K562 (cell line): ENCODE measurements around the gene ZBTB38. TPM values are rescaled to one million over a fixed set of nuclear protein-coding genes. Genes with fewer than 3 reads are reported as not detected.

Experiments
- AFF4 ChIP-seq: sonication (generic); formaldehyde crosslinking; IDR thresholded peaks from 2 replicates; pipeline ENCODE4 v1.8.0; 2023; ENCODE audit warnings: mild to moderate bottlenecking, missing genetic modification reagents
- DDX20 ChIP-seq: fragments of 450-650 bp; IDR thresholded peaks from 2 replicates; pipeline ENCODE4 v1.6.1; 2016; ENCODE audit warnings: missing genetic modification characterization, low read depth, mild to moderate bottlenecking, missing compliant biosample characterization, moderate library complexity
- DPF2 ChIP-seq: fragments of 450-650 bp; IDR thresholded peaks from 2 replicates; pipeline ENCODE4 v1.6.1; 2016
- E4F1 ChIP-seq: fragments of 250-450 bp; sonication (Bioruptor Pico); IDR thresholded peaks from 2 replicates; pipeline ENCODE4 v1.5.0; 2021; ENCODE audit warnings: mild to moderate bottlenecking, borderline replicate concordance
- MED1 ChIP-seq: sonication (generic); formaldehyde crosslinking; IDR thresholded peaks from 2 replicates; pipeline ENCODE4 v1.8.1; 2023; ENCODE audit warnings: missing genetic modification reagents, borderline replicate concordance
- NFIC ChIP-seq: fragments of 450-650 bp; IDR thresholded peaks from 2 replicates; pipeline ENCODE4 v1.6.1; 2017; ENCODE audit warnings: mild to moderate bottlenecking, inconsistent platforms
- NR4A1 ChIP-seq, 2 experiments: fragments of 250-450 bp in 1 of 2; fragments of 450-650 bp in 1 of 2; sonication (Bioruptor Pico) in 1 of 2; IDR thresholded peaks; 2 replicates each; pipeline versions ENCODE4 v1.4.0 to v1.6.1; 2016 to 2020; ENCODE audit warnings: mild to moderate bottlenecking in 2 of 2, missing compliant biosample characterization in 1 of 2, missing genetic modification characterization in 1 of 2, moderate library complexity in 1 of 2
- POLR2AphosphoS2 ChIP-seq: IDR thresholded peaks from 2 replicates; pipeline ENCODE4 v1.6.1; 2012; ENCODE audit warnings: low read length, improper control_type of control experiment
- POLR2AphosphoS5 ChIP-seq: IDR thresholded peaks from 2 replicates; pipeline ENCODE4 v1.6.1; 2011; ENCODE audit warnings: mild to moderate bottlenecking, low read depth, low read length, moderate library complexity; ENCODE audit not compliant: control insufficient read depth, insufficient read depth
- RBM22 ChIP-seq: fragments of 200-400 bp; formaldehyde crosslinking; IDR thresholded peaks from 2 replicates; pipeline ENCODE4 v1.6.1; 2018; ENCODE audit warnings: low read length, low read depth; ENCODE audit not compliant: poor library complexity, severe bottlenecking
- RHOXF2B ChIP-seq: fragments of 250-450 bp; sonication (Bioruptor Pico); conservative IDR thresholded peaks from 2 replicates; pipeline ENCODE4 v1.5.1; 2021
- SMARCC2 ChIP-seq: fragments of 450-650 bp; IDR thresholded peaks from 2 replicates; pipeline ENCODE4 v1.6.1; 2017; ENCODE audit warnings: antibody characterized with exemption, moderate library complexity, mild to moderate bottlenecking, low read depth
- SOX6 ChIP-seq: fragments of 450-650 bp; IDR thresholded peaks from 2 replicates; pipeline ENCODE4 v1.6.1; 2014; ENCODE audit warnings: mild to moderate bottlenecking
- YBX1 ChIP-seq: fragments of 450-650 bp; IDR thresholded peaks from 2 replicates; pipeline ENCODE4 v1.7.1; 2016; ENCODE audit warnings: mild to moderate bottlenecking
- YY1 ChIP-seq, 3 experiments: IDR thresholded peaks; 2 replicates each; pipeline ENCODE4 v1.6.1; 2011; ENCODE audit warnings: low read length in 2 of 3, mild to moderate bottlenecking in 2 of 3, moderate library complexity in 2 of 3, borderline replicate concordance in 1 of 3, control low read depth in 1 of 3, low read depth in 1 of 3; ENCODE audit not compliant: insufficient read depth in 3 of 3, insufficient replicate concordance in 2 of 3, control insufficient read depth in 1 of 3, insufficient read length in 1 of 3; ENCODE audit errors: extremely low read depth in 1 of 3
- ZNF232 ChIP-seq: sonication (generic); formaldehyde crosslinking; IDR thresholded peaks from 2 replicates; pipeline ENCODE4 v1.8.0; 2022; ENCODE audit warnings: mild to moderate bottlenecking, missing genetic modification reagents
- ZNF445 ChIP-seq: fragments of 250-450 bp; sonication (Bioruptor Pico); IDR thresholded peaks from 2 replicates; pipeline ENCODE4 v1.4.0; 2020; ENCODE audit warnings: low read depth, mild to moderate bottlenecking, moderate library complexity
- ZNF76 ChIP-seq: fragments of 250-450 bp; sonication (Bioruptor Pico); IDR thresholded peaks from 2 replicates; pipeline ENCODE4 v1.4.0; 2020; ENCODE audit warnings: mild to moderate bottlenecking, moderate library complexity, borderline replicate concordance
- polyA plus RNA-seq, 8 experiments: library from polyadenylated mRNA; depleted of rRNA in 4 of 8; stranded (reverse) in 5 of 8; unstranded in 3 of 8; fragments of >200 nt; fragmentation: Nextera tagmentation in 2 of 8; fragmentation: Illumina TruSeq in 1 of 8; extraction: Ambion mirVana in 2 of 8; extraction: Trizol in 1 of 8; gene quantifications; 2 replicates each; pipeline versions ENCODE4 v1.2.1 to v1.2.3, GENCODE V29; 2011 to 2014; ENCODE audit warnings: inconsistent platforms in 1 of 8, missing spikeins in 1 of 8
- total RNA-seq, 7 experiments: library from RNA; depleted of rRNA in 6 of 7; stranded (reverse); fragments of >200 nt in 6 of 7; fragmentation: Illumina TruSeq in 2 of 7; extraction: Trizol in 2 of 7; gene quantifications; 2 replicates each; pipeline versions ENCODE4 v1.2.1 to v1.2.3, GENCODE V29; 2011 to 2021; ENCODE audit warnings: low replicate concordance in 1 of 7

The ZBTB38 gene
- total and polyA plus RNA-seq, 9 of the 15 experiments (the other 6 are each of a cell fraction or from before 2014, with no cell fraction given): 12.1 to 39.4 (median 22.9) TPM

GRCh38 chr3:141368062-141368924, at the start of gene ZBTB38 (continued):
- TF ChIP-seq E4F1 (CRISPR knock-in tag): peak; percentile 6; the same call in 1 of the 2 replicates
- no peak; the same call in 1 of the 2 replicates for TF ChIP-seq AFF4 (CRISPR knock-in tag)
- TF ChIP-seq NFIC: peak; percentile 6; the same call in 1 of the 2 replicates
- peak; percentile 71 for TF ChIP-seq POLR2AphosphoS5
- peak; percentile 85 for TF ChIP-seq DPF2
- no peak for TF ChIP-seq YBX1
- TF ChIP-seq SMARCC2: 0 out of 2 replicates have a peak, but pooled peaks have one; percentile 69
- TF ChIP-seq ZNF232 (CRISPR knock-in tag): no peak
- peak; percentile 57; the same call in 1 of the 2 replicates for TF ChIP-seq NR4A1 (CRISPR knock-in tag; IDR thresholded peaks at IDR 0.05)
- peak; percentile 91 for TF ChIP-seq NR4A1 (tag; IDR thresholded peaks at IDR 0.05)
- TF ChIP-seq POLR2AphosphoS2: no peak
- no peak for TF ChIP-seq RBM22
- 0 out of 2 replicates have a peak, but pooled peaks have one; percentile 60 for TF ChIP-seq DDX20 (tag)
- TF ChIP-seq RHOXF2B: 0 out of 2 replicates have a peak, but pooled peaks have one; percentile 13
- no peak for TF ChIP-seq MED1 (CRISPR knock-in tag)
- peak; percentile 75 to 96 (median 87) for TF ChIP-seq YY1 (IDR thresholded peaks at IDR 0.05; ENCODE audit: borderline replicate concordance in 1 of 3, control insufficient read depth in 1 of 3, extremely low read depth in 1 of 3, insufficient read depth in 3 of 3, insufficient read length in 1 of 3, insufficient replicate concordance in 2 of 3, low read depth in 1 of 3, low read length in 2 of 3)
- TF ChIP-seq SOX6: peak; percentile 59; the same call in 1 of the 2 replicates
- peak; percentile 25; the same call in 1 of the 2 replicates for TF ChIP-seq ZNF445
- TF ChIP-seq ZNF76 (CRISPR knock-in tag): 0 out of 2 replicates have a peak, but pooled peaks have one; percentile 27
